WTC11 (cell line): ENCODE data around the gene RCOR3. TPM values are rescaled to one million over a fixed set of nuclear protein-coding genes. Genes with fewer than 3 reads are reported as not detected.

Experiments
- ETV6 ChIP-seq: sonication (generic); formaldehyde crosslinking; IDR thresholded peaks from 2 replicates; pipeline ENCODE4 v1.8.1; 2022; ENCODE audit warnings: mild to moderate bottlenecking, missing genetic modification reagents
- FOXK1 ChIP-seq: sonication (generic); formaldehyde crosslinking; IDR thresholded peaks from 2 replicates; pipeline ENCODE4 v1.8.0; 2022; ENCODE audit warnings: mild to moderate bottlenecking, moderate library complexity, missing genetic modification reagents
- HMGA2 ChIP-seq: fragments of 250-450 bp; sonication (Bioruptor Pico); IDR thresholded peaks from 2 replicates; pipeline ENCODE4 v1.4.0; 2021; ENCODE audit warnings: mild to moderate bottlenecking, moderate library complexity
- MXD4 ChIP-seq: fragments of 250-450 bp; sonication (Bioruptor Pico); IDR thresholded peaks from 2 replicates; pipeline ENCODE4 v1.8.0; 2021; ENCODE audit warnings: mild to moderate bottlenecking, moderate library complexity, borderline replicate concordance
- NFYB ChIP-seq: sonication (generic); formaldehyde crosslinking; conservative IDR thresholded peaks from 2 replicates; pipeline ENCODE4 v1.8.0; 2022; ENCODE audit warnings: low read depth, missing genetic modification reagents
- RELA ChIP-seq: sonication (generic); formaldehyde crosslinking; IDR thresholded peaks from 2 replicates; pipeline ENCODE4 v1.8.1; 2022; ENCODE audit warnings: missing genetic modification reagents, mild to moderate bottlenecking, borderline replicate concordance
- SMAD4 ChIP-seq: sonication (generic); formaldehyde crosslinking; IDR thresholded peaks from 2 replicates; pipeline ENCODE4 v1.8.0; 2022; ENCODE audit warnings: mild to moderate bottlenecking, missing genetic modification reagents
- SP1 ChIP-seq: sonication (generic); formaldehyde crosslinking; conservative IDR thresholded peaks from 2 replicates; pipeline ENCODE4 v1.8.1; 2022; ENCODE audit warnings: missing genetic modification reagents
- TCF7 ChIP-seq: sonication (generic); formaldehyde crosslinking; IDR thresholded peaks from 2 replicates; pipeline ENCODE4 v1.8.0; 2022; ENCODE audit warnings: mild to moderate bottlenecking, low read depth, missing genetic modification reagents, moderate library complexity
- ZNF121 ChIP-seq: sonication (generic); formaldehyde crosslinking; IDR thresholded peaks from 2 replicates; pipeline ENCODE4 v1.8.0; 2023; ENCODE audit warnings: missing genetic modification reagents
- ZNF671 ChIP-seq: fragments of 250-450 bp; sonication (Bioruptor Pico); IDR thresholded peaks from 2 replicates; pipeline ENCODE4 v1.8.0; 2021; ENCODE audit warnings: mild to moderate bottlenecking
- total RNA-seq: library from RNA; stranded (reverse); gene quantifications from 3 replicates; pipeline ENCODE4 v1.2.3, GENCODE V29; 2021
- TF ChIP-seq, protein P1 (sequence below): sonication (generic); formaldehyde crosslinking; IDR thresholded peaks from 2 replicates; pipeline ENCODE4 v1.8.1; 2022; ENCODE audit warnings: mild to moderate bottlenecking, missing genetic modification reagents, moderate library complexity, borderline replicate concordance
- TF ChIP-seq, protein P2 (sequence below): sonication (generic); formaldehyde crosslinking; conservative IDR thresholded peaks from 2 replicates; pipeline ENCODE4 v1.8.1; 2023; ENCODE audit warnings: mild to moderate bottlenecking, low read depth, missing genetic modification reagents, moderate library complexity
- TF ChIP-seq, protein P3 (sequence below): sonication (generic); formaldehyde crosslinking; IDR thresholded peaks from 2 replicates; pipeline ENCODE4 v1.8.1; 2023; ENCODE audit warnings: mild to moderate bottlenecking, missing genetic modification reagents, moderate library complexity
- TF ChIP-seq, protein P4 (sequence below): sonication (generic); formaldehyde crosslinking; IDR thresholded peaks from 2 replicates; pipeline ENCODE4 v1.8.1; 2022; ENCODE audit warnings: mild to moderate bottlenecking, moderate library complexity, missing genetic modification reagents
- TF ChIP-seq, protein P5 (sequence below): sonication (generic); formaldehyde crosslinking; IDR thresholded peaks from 2 replicates; pipeline ENCODE4 v1.8.1; 2023; ENCODE audit warnings: mild to moderate bottlenecking, missing genetic modification reagents, moderate library complexity
- TF ChIP-seq, protein P6 (sequence below): fragments of 250-450 bp; sonication (Bioruptor Pico); IDR thresholded peaks from 2 replicates; pipeline ENCODE4 v1.9.0; 2021; ENCODE audit warnings: mild to moderate bottlenecking
- TF ChIP-seq, protein P7 (sequence below): sonication (generic); formaldehyde crosslinking; IDR thresholded peaks from 2 replicates; pipeline ENCODE4 v1.8.1; 2023; ENCODE audit warnings: mild to moderate bottlenecking, missing genetic modification reagents
- TF ChIP-seq, protein P8 (sequence below): sonication (generic); formaldehyde crosslinking; IDR thresholded peaks from 2 replicates; pipeline ENCODE4 v1.8.0; 2022; ENCODE audit warnings: missing genetic modification reagents
- TF ChIP-seq, protein P9 (sequence below): fragments of 250-450 bp; sonication (Bioruptor Pico); IDR thresholded peaks from 2 replicates; pipeline ENCODE4 v1.8.0; 2021; ENCODE audit warnings: mild to moderate bottlenecking

Gene RCOR3
- total RNA-seq, 1 experiment from 2014 or later = 35.9 TPM

DNA sequence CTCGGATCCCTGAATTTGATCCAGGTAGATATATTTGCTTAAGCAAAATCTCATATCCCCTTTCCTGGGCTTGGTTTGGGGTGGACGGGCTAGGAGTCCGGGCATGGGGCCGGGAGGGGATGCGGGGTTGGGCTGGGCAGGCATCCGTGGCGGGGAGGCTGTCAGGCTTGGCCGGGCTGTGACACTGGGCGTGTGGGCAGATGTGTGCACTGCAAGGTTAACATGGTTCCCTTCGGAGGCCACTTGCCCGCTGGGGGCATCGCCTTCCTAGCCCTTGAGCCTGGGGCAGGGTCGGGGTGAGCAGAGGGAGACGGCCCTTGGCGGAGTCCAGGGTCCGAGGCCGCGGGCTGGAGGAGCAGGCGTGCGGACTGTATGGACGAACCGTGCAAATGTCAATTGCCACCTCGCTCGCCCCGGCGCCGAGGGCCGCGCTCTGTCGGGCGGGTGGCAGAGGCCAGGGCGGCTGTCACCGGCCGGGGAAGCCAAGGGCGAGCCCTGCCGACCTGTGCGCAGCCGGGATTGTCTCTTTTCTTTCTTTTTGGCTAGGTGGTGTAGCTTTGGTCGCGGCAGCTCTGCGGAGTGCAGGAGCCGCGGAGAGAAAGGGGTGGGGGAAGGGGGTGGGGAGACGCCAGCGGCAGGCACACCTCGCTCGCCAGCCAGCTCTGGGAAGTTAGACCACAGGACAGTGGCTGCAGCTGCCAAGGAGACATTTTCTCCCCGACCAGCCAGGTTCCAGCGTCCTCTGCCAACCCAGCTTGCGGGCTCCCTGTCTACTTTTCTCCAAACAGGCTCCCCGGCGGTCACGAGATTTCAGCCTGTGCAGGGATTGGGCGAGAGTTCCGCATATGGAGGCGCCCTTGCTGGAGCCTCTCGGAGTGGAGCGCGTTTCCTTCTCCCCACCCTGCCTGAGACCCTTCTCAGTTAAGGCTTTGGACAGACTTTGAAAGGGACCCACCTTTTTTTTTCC is 1.3 kb downstream of the RCOR3 start (continued):
- TF ChIP-seq, protein P1, sequence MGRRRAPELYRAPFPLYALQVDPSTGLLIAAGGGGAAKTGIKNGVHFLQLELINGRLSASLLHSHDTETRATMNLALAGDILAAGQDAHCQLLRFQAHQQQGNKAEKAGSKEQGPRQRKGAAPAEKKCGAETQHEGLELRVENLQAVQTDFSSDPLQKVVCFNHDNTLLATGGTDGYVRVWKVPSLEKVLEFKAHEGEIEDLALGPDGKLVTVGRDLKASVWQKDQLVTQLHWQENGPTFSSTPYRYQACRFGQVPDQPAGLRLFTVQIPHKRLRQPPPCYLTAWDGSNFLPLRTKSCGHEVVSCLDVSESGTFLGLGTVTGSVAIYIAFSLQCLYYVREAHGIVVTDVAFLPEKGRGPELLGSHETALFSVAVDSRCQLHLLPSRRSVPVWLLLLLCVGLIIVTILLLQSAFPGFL (CRISPR knock-in tag) = no peak
- TF ChIP-seq, protein P2, sequence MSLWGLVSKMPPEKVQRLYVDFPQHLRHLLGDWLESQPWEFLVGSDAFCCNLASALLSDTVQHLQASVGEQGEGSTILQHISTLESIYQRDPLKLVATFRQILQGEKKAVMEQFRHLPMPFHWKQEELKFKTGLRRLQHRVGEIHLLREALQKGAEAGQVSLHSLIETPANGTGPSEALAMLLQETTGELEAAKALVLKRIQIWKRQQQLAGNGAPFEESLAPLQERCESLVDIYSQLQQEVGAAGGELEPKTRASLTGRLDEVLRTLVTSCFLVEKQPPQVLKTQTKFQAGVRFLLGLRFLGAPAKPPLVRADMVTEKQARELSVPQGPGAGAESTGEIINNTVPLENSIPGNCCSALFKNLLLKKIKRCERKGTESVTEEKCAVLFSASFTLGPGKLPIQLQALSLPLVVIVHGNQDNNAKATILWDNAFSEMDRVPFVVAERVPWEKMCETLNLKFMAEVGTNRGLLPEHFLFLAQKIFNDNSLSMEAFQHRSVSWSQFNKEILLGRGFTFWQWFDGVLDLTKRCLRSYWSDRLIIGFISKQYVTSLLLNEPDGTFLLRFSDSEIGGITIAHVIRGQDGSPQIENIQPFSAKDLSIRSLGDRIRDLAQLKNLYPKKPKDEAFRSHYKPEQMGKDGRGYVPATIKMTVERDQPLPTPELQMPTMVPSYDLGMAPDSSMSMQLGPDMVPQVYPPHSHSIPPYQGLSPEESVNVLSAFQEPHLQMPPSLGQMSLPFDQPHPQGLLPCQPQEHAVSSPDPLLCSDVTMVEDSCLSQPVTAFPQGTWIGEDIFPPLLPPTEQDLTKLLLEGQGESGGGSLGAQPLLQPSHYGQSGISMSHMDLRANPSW (CRISPR knock-in tag) = no peak
- TF ChIP-seq, protein P3, sequence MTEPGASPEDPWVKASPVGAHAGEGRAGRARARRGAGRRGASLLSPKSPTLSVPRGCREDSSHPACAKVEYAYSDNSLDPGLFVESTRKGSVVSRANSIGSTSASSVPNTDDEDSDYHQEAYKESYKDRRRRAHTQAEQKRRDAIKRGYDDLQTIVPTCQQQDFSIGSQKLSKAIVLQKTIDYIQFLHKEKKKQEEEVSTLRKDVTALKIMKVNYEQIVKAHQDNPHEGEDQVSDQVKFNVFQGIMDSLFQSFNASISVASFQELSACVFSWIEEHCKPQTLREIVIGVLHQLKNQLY (CRISPR knock-in tag) = no peak
- TF ChIP-seq FOXK1 (CRISPR knock-in tag) (no peak), SP1 (CRISPR knock-in tag) (no peak), NFYB (CRISPR knock-in tag) (0 out of 2 replicates have a peak, but pooled peaks have one; percentile 7), MXD4 (CRISPR knock-in tag) (no peak), ZNF121 (CRISPR knock-in tag) (no peak), TCF7 (CRISPR knock-in tag) (no peak), ZNF671 (no peak), HMGA2 (no peak), RELA (no peak), SMAD4 (no peak), ETV6 (no peak)
- TF ChIP-seq, protein P4, sequence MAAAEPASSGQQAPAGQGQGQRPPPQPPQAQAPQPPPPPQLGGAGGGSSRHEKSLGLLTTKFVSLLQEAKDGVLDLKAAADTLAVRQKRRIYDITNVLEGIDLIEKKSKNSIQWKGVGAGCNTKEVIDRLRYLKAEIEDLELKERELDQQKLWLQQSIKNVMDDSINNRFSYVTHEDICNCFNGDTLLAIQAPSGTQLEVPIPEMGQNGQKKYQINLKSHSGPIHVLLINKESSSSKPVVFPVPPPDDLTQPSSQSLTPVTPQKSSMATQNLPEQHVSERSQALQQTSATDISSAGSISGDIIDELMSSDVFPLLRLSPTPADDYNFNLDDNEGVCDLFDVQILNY = no peak
- TF ChIP-seq, protein P5, sequence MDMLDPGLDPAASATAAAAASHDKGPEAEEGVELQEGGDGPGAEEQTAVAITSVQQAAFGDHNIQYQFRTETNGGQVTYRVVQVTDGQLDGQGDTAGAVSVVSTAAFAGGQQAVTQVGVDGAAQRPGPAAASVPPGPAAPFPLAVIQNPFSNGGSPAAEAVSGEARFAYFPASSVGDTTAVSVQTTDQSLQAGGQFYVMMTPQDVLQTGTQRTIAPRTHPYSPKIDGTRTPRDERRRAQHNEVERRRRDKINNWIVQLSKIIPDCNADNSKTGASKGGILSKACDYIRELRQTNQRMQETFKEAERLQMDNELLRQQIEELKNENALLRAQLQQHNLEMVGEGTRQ = peak; percentile 78
- TF ChIP-seq, protein P6, sequence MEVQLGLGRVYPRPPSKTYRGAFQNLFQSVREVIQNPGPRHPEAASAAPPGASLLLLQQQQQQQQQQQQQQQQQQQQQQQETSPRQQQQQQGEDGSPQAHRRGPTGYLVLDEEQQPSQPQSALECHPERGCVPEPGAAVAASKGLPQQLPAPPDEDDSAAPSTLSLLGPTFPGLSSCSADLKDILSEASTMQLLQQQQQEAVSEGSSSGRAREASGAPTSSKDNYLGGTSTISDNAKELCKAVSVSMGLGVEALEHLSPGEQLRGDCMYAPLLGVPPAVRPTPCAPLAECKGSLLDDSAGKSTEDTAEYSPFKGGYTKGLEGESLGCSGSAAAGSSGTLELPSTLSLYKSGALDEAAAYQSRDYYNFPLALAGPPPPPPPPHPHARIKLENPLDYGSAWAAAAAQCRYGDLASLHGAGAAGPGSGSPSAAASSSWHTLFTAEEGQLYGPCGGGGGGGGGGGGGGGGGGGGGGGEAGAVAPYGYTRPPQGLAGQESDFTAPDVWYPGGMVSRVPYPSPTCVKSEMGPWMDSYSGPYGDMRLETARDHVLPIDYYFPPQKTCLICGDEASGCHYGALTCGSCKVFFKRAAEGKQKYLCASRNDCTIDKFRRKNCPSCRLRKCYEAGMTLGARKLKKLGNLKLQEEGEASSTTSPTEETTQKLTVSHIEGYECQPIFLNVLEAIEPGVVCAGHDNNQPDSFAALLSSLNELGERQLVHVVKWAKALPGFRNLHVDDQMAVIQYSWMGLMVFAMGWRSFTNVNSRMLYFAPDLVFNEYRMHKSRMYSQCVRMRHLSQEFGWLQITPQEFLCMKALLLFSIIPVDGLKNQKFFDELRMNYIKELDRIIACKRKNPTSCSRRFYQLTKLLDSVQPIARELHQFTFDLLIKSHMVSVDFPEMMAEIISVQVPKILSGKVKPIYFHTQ = no peak
- TF ChIP-seq, protein P7, sequence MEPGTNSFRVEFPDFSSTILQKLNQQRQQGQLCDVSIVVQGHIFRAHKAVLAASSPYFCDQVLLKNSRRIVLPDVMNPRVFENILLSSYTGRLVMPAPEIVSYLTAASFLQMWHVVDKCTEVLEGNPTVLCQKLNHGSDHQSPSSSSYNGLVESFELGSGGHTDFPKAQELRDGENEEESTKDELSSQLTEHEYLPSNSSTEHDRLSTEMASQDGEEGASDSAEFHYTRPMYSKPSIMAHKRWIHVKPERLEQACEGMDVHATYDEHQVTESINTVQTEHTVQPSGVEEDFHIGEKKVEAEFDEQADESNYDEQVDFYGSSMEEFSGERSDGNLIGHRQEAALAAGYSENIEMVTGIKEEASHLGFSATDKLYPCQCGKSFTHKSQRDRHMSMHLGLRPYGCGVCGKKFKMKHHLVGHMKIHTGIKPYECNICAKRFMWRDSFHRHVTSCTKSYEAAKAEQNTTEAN (CRISPR knock-in tag) = 0 out of 2 replicates have a peak, but pooled peaks have one; percentile 30
- TF ChIP-seq, protein P8, sequence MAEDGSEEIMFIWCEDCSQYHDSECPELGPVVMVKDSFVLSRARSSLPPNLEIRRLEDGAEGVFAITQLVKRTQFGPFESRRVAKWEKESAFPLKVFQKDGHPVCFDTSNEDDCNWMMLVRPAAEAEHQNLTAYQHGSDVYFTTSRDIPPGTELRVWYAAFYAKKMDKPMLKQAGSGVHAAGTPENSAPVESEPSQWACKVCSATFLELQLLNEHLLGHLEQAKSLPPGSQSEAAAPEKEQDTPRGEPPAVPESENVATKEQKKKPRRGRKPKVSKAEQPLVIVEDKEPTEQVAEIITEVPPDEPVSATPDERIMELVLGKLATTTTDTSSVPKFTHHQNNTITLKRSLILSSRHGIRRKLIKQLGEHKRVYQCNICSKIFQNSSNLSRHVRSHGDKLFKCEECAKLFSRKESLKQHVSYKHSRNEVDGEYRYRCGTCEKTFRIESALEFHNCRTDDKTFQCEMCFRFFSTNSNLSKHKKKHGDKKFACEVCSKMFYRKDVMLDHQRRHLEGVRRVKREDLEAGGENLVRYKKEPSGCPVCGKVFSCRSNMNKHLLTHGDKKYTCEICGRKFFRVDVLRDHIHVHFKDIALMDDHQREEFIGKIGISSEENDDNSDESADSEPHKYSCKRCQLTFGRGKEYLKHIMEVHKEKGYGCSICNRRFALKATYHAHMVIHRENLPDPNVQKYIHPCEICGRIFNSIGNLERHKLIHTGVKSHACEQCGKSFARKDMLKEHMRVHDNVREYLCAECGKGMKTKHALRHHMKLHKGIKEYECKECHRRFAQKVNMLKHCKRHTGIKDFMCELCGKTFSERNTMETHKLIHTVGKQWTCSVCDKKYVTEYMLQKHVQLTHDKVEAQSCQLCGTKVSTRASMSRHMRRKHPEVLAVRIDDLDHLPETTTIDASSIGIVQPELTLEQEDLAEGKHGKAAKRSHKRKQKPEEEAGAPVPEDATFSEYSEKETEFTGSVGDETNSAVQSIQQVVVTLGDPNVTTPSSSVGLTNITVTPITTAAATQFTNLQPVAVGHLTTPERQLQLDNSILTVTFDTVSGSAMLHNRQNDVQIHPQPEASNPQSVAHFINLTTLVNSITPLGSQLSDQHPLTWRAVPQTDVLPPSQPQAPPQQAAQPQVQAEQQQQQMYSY (CRISPR knock-in tag) = no peak
- TF ChIP-seq, protein P9, sequence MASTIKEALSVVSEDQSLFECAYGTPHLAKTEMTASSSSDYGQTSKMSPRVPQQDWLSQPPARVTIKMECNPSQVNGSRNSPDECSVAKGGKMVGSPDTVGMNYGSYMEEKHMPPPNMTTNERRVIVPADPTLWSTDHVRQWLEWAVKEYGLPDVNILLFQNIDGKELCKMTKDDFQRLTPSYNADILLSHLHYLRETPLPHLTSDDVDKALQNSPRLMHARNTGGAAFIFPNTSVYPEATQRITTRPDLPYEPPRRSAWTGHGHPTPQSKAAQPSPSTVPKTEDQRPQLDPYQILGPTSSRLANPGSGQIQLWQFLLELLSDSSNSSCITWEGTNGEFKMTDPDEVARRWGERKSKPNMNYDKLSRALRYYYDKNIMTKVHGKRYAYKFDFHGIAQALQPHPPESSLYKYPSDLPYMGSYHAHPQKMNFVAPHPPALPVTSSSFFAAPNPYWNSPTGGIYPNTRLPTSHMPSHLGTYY = no peak
- TF ChIP-seq, all 79 proteins: peak for 6
